CD14-positive monocyte (primary cell): Measurements from ENCODE around the gene TNFRSF25. TPM values are rescaled to one million over a fixed set of nuclear protein-coding genes. Genes with fewer than 3 reads are reported as not detected.

Experiments used
- DNase-seq, 3 donors: peaks; one replicate each; pipeline ENCODE4 v3.0.0-alpha.2; 2011 to 2022
- H2AFZ ChIP-seq: 2 replicates; pipeline ENCODE4 v1.6.0; 2012; ENCODE audit warnings: mild to moderate bottlenecking, low read depth, low read length, inconsistent platforms; ENCODE audit not compliant: insufficient read depth, poor library complexity, severe bottlenecking
- H3K27ac ChIP-seq, 2 donors: 1 replicate in 1 of 2; 2 replicates in 1 of 2; pipeline ENCODE4 v1.5.1; 2012 to 2013; ENCODE audit warnings: low read length in 2 of 2, control low read depth in 1 of 2, inconsistent platforms in 1 of 2, low read depth in 1 of 2, mild to moderate bottlenecking in 1 of 2
- H3K27me3 ChIP-seq, 2 donors: one replicate each; pipeline versions ENCODE4 v1.6.0 to v1.6.1; 2011 to 2013; ENCODE audit warnings: low read length in 2 of 2; ENCODE audit not compliant: control insufficient read depth in 2 of 2, insufficient read depth in 2 of 2
- H3K36me3 ChIP-seq, 2 donors: replicated peaks in 1 of 2; 1 replicate in 1 of 2; 2 replicates in 1 of 2; pipeline versions ENCODE4 v1.5.1 to v1.6.1; 2012 to 2013; ENCODE audit warnings: low read length in 2 of 2, control low read depth in 1 of 2, inconsistent platforms in 1 of 2, mild to moderate bottlenecking in 1 of 2; ENCODE audit not compliant: insufficient read depth in 2 of 2, control insufficient read depth in 1 of 2
- H3K4me1 ChIP-seq, 2 donors: 1 replicate in 1 of 2; 2 replicates in 1 of 2; pipeline versions ENCODE4 v1.5.1 to v1.6.1; 2012 to 2013; ENCODE audit warnings: low read length in 2 of 2, control low read depth in 1 of 2, inconsistent platforms in 1 of 2, mild to moderate bottlenecking in 1 of 2, moderate library complexity in 1 of 2; ENCODE audit not compliant: insufficient read depth in 2 of 2, control insufficient read depth in 1 of 2
- H3K4me2 ChIP-seq: replicated peaks from 2 replicates; pipeline ENCODE3; 2012; ENCODE audit warnings: low read length, moderate library complexity, mild to moderate bottlenecking; ENCODE audit not compliant: poor library complexity, severe bottlenecking; ENCODE audit errors: extremely low read depth
- H3K4me3 ChIP-seq, 3 experiments: fragments of 200-600 bp in 1 of 3; sonication (generic) in 1 of 3; replicated peaks in 1 of 3; 1 replicate in 2 of 3; 2 replicates in 1 of 3; pipeline ENCODE4 v1.5.1; 2011 to 2013; ENCODE audit warnings: low read length in 3 of 3, mild to moderate bottlenecking in 3 of 3, control low read depth in 2 of 3, low read depth in 2 of 3, inconsistent platforms in 1 of 3, moderate library complexity in 1 of 3
- H3K79me2 ChIP-seq: 2 replicates; pipeline ENCODE4 v1.6.0; 2012; ENCODE audit warnings: mild to moderate bottlenecking, control low read depth, inconsistent platforms, low read length, moderate library complexity; ENCODE audit not compliant: insufficient read depth
- H3K9ac ChIP-seq: 2 replicates; pipeline ENCODE4 v1.6.0; 2017; ENCODE audit warnings: low read length, mild to moderate bottlenecking; ENCODE audit not compliant: insufficient read depth, poor library complexity, severe bottlenecking
- H3K9me3 ChIP-seq, 2 donors: replicated peaks in 1 of 2; 1 replicate in 1 of 2; 2 replicates in 1 of 2; pipeline versions ENCODE4 v1.5.1 to v1.6.1; 2012 to 2013; ENCODE audit warnings: low read length in 2 of 2, control low read depth in 1 of 2; ENCODE audit not compliant: control insufficient read depth in 1 of 2, insufficient read depth in 1 of 2
- H4K20me1 ChIP-seq: 2 replicates; pipeline ENCODE4 v1.6.0; 2012; ENCODE audit warnings: mild to moderate bottlenecking, low read length, control low read depth, moderate library complexity; ENCODE audit not compliant: insufficient read depth
- H3K27ac Mint-ChIP-seq, 7 donors: one replicate each; pipeline ENCODE4 v1.8.0; 2020; ENCODE audit warnings: mild to moderate bottlenecking in 7 of 7, mixed read lengths in 7 of 7, moderate library complexity in 6 of 7, inconsistent platforms in 2 of 7
- H3K27me3 Mint-ChIP-seq, 3 donors: one replicate each; pipeline ENCODE4 v1.8.0; 2021 to 2022; ENCODE audit warnings: low read depth in 3 of 3, mild to moderate bottlenecking in 3 of 3, mixed read lengths in 3 of 3, moderate library complexity in 3 of 3, inconsistent platforms in 1 of 3
- H3K36me3 Mint-ChIP-seq, 2 donors: one replicate each; pipeline ENCODE4 v1.8.0; 2020; ENCODE audit warnings: mixed read lengths in 2 of 2, inconsistent platforms in 1 of 2, mild to moderate bottlenecking in 1 of 2
- H3K4me1 Mint-ChIP-seq: one replicate; pipeline ENCODE4 v1.8.0; 2020; ENCODE audit warnings: mild to moderate bottlenecking, mixed read lengths
- H3K4me3 Mint-ChIP-seq, 2 donors: one replicate each; pipeline ENCODE4 v1.8.0; 2020; ENCODE audit warnings: mild to moderate bottlenecking in 2 of 2, mixed read lengths in 2 of 2, moderate library complexity in 1 of 2
- H3K9me3 Mint-ChIP-seq, 7 donors: one replicate each; pipeline ENCODE4 v1.8.0; 2020 to 2022; ENCODE audit warnings: mixed read lengths in 7 of 7, mild to moderate bottlenecking in 6 of 7, moderate library complexity in 6 of 7, inconsistent platforms in 2 of 7
- WGBS: methylation state at CpG from one replicate; pipeline ENCODE4 v1.1.5; 2013; ENCODE audit warnings: missing lambda C conversion rate; ENCODE audit not compliant: insufficient coverage; 5-methylcytosine and 5-hydroxymethylcytosine counted together
- intact Hi-C, 2 donors: fragments of 100-400 bp; cut with micrococcal nuclease; formaldehyde crosslinking; loops; one replicate each; pipeline versions ENCODE4 v1.15.0 to v1.15.1; 2023
- polyA plus RNA-seq, 3 donors: library from polyadenylated mRNA; depleted of rRNA in 1 of 3; unstranded in 2 of 3; stranded (reverse) in 1 of 3; fragments of 300-500 nt in 2 of 3; fragments of >200 nt in 1 of 3; fragmentation: Illumina TruSeq in 2 of 3; gene quantifications; 1 replicate in 2 of 3; 2 replicates in 1 of 3; pipeline ENCODE4 v1.2.3, GENCODE V29; 2012 to 2021
- TF ChIP-seq, protein P1 (sequence below): fragments of 200-600 bp; IDR thresholded peaks from one replicate; pipeline ENCODE4 v1.8.0; 2022; ENCODE audit warnings: antibody characterized with exemption, mild to moderate bottlenecking

TNFRSF25 gene
- polyA plus RNA-seq, 3 donors: 0.33 to 3.0 (median 0.48) TPM

DNA sequence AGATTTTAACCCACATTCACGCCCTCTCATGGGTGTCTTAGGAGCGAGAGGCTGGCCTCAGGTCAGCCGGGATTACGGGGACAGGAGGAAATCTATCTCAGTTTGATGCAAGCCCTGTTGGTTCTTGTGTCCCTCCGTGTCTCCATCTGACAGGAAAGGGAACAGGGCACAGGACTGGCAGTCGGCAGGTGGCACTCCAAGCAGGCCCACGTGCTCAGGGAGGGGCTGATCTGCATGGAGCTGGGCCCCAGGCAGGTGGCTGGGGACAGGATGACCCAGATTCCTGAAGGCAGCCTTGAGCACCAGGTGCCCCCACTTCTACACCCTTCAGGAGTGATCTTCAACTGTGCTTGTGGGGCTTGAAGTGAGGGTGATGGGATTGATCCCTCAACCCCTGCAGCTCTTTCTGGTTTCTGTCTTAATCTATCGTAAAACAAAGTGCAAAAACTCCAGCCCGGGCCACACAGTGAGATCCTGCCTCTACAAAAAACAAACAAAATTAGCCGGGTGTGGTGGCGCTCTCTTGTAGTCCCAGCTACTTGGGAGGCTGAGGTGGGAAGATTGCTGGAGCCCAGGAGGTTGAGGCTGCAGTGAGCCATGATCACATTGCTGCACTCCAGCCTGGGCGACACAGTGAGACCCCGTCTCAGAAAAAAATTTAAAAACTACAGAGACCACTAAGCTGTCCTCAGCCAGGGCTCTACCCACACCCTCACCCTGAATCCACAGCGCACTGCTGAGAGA lies 17.2 kb upstream of the TNFRSF25 start:
- Histone ChIP-seq H3K27ac (no peak overlapping the region), H2AFZ (no peak overlapping the region), H4K20me1 (no peaks in the 10 kb centered on the region), H3K4me3 (no peak overlapping the region), H3K27me3 (peaks cover 5 to 37% of the 10 kb centered on the region in 2 donors), H3K9me3 (no peaks in the 10 kb centered on the region), H3K36me3 (no peaks in the 10 kb centered on the region), H3K4me1 (no peaks in the 10 kb centered on the region), H3K4me2 (no peak overlapping the region), H3K79me2 (no peaks in the 10 kb centered on the region), H3K9ac (no peak overlapping the region)
- intact Hi-C loops: no loop called here
- Mint-ChIP-seq H3K27me3 (peaks cover 32 to 65% (median 44%) of the 10 kb centered on the region in 3 donors), H3K4me3 (peak overlapping the region in 1 of 2 donors; percentile 56), H3K27ac (no peak overlapping the region), H3K9me3 (peaks cover 0 to 6% (median 0%) of the 10 kb centered on the region in 7 donors), H3K36me3 (no peaks in the 10 kb centered on the region), H3K4me1 (peaks cover 2% of the 10 kb centered on the region)
- no peak for DNase-seq
- TF ChIP-seq, protein P1, sequence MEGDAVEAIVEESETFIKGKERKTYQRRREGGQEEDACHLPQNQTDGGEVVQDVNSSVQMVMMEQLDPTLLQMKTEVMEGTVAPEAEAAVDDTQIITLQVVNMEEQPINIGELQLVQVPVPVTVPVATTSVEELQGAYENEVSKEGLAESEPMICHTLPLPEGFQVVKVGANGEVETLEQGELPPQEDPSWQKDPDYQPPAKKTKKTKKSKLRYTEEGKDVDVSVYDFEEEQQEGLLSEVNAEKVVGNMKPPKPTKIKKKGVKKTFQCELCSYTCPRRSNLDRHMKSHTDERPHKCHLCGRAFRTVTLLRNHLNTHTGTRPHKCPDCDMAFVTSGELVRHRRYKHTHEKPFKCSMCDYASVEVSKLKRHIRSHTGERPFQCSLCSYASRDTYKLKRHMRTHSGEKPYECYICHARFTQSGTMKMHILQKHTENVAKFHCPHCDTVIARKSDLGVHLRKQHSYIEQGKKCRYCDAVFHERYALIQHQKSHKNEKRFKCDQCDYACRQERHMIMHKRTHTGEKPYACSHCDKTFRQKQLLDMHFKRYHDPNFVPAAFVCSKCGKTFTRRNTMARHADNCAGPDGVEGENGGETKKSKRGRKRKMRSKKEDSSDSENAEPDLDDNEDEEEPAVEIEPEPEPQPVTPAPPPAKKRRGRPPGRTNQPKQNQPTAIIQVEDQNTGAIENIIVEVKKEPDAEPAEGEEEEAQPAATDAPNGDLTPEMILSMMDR: no peak
- whole genome bisulfite sequencing: 90% methylated on average over 10 of the region's 14 CpGs

DNA sequence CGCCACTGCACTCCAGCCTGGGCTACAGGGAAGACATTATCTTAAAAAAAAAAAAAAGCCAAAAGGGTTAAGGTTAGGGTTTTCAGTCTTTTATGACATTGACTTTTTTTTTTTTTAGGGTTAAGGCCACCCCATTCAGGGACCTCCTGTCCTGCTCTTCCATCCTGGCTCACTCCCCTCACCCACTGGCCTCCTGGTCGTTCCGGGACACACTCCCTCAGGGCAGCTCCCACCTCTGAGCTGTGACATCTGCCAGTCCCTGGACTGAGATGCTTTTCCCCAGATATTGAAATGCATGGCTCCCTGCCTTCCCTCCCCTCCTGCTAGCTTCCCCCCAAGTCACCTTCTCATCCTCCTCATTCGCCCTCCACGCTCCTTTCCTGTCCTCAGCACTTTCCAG lies 15.8 kb upstream of the TNFRSF25 start:
- Histone ChIP-seq H3K27ac (no peak overlapping the region), H3K9ac (no peak overlapping the region), H3K4me2 (no peak overlapping the region), H3K9me3 (no peaks in the 10 kb centered on the region), H4K20me1 (no peaks in the 10 kb centered on the region), H3K27me3 (peaks cover 5 to 37% of the 10 kb centered on the region in 2 donors), H2AFZ (no peak overlapping the region), H3K79me2 (no peaks in the 10 kb centered on the region), H3K36me3 (no peaks in the 10 kb centered on the region), H3K4me1 (no peaks in the 10 kb centered on the region), H3K4me3 (no peak overlapping the region)
- H3K9me3 Mint-ChIP-seq: peaks cover 0 to 6% (median 0%) of the 10 kb centered on the region in 7 donors
- intact Hi-C loops: no loop called here
- H3K27ac Mint-ChIP-seq: no peak overlapping the region
- no peak for DNase-seq
- H3K4me3 Mint-ChIP-seq: no peak overlapping the region
- H3K36me3 Mint-ChIP-seq: no peaks in the 10 kb centered on the region
- peaks cover 2% of the 10 kb centered on the region for H3K4me1 Mint-ChIP-seq
- 95% methylated on average over 4 of the region's 5 CpGs for WGBS
- peaks cover 30 to 53% (median 41%) of the 10 kb centered on the region in 3 donors for H3K27me3 Mint-ChIP-seq
- TF ChIP-seq, protein P1: no peak
